ENCODE measurements around the gene HPSE2. TPM values are rescaled to one million over a fixed set of nuclear protein-coding genes. Genes with fewer than 3 reads are reported as not detected.

The HPSE2 gene
- polyA plus RNA-seq, 2 of the 4 experiments (the other 2 are of a cell fraction) = not detected

DNA sequence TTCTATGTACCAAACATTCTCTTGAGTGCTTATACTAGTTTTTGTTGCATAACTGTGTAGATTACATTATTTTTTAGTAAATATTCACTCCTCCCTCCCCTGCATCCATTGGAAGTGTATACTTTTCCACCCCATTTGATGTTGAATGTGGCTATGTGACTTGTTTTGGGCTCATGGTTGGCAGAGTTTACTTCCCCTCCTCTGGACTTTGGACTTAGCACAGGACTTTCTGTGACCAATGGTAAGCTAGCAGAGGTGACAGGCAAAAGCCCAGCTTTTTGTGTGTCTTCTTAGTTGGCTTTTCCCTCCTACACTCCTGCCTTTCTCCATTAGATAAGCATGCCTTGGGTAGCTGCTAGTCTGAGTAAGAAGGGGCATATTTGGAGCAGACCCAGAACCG, 353.9 kb downstream of the HPSE2 start:
- Histone ChIP-seq H3K4me1 (no peaks in the 10 kb centered on the region), H3K27ac (no peak overlapping the region), H3K4me3 (no peak overlapping the region), H3K4me2 (no peak overlapping the region), H3K9me3 (no peaks in the 10 kb centered on the region)
- ChIA-PET CTCF (no interaction called here), POLR2A (no interaction called here)
- TF ChIP-seq CHD2 (IDR thresholded peaks at IDR 0.05; ENCODE audit: low read length, partially characterized antibody) (no peak), HOXA7 (CRISPR knock-in tag; IDR thresholded peaks at IDR 0.05) (no peak), ESRRA (IDR thresholded peaks at IDR 0.05; ENCODE audit: borderline replicate concordance, low read length) (no peak)
- TF ChIP-seq, protein P1, sequence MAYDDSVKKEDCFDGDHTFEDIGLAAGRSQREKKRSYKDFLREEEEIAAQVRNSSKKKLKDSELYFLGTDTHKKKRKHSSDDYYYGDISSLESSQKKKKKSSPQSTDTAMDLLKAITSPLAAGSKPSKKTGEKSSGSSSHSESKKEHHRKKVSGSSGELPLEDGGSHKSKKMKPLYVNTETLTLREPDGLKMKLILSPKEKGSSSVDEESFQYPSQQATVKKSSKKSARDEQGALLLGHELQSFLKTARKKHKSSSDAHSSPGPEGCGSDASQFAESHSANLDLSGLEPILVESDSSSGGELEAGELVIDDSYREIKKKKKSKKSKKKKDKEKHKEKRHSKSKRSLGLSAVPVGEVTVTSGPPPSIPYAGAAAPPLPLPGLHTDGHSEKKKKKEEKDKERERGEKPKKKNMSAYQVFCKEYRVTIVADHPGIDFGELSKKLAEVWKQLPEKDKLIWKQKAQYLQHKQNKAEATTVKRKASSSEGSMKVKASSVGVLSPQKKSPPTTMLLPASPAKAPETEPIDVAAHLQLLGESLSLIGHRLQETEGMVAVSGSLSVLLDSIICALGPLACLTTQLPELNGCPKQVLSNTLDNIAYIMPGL (CRISPR knock-in tag; IDR thresholded peaks at IDR 0.05; ENCODE audit: borderline replicate concordance) = no peak
- TF ChIP-seq, protein P2, sequence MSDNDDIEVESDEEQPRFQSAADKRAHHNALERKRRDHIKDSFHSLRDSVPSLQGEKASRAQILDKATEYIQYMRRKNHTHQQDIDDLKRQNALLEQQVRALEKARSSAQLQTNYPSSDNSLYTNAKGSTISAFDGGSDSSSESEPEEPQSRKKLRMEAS (IDR thresholded peaks at IDR 0.05) = no peak
- 0% methylated on average over 1 of the region's 1 CpG for WGBS (ENCODE audit: missing lambda C conversion rate)
- DNase-seq (ENCODE audit: low read depth in 1 of 2, low spot score in 1 of 2) (no peak), FAIRE-seq (no peak), ATAC-seq (no peak)

GRCh38 chr10:98880971-98881370, 354.7 kb downstream of the HPSE2 start:
- Histone ChIP-seq H3K4me3 (no peak overlapping the region), H3K4me2 (no peak overlapping the region), H3K27ac (no peak overlapping the region), H3K9me3 (no peaks in the 10 kb centered on the region), H3K4me1 (no peaks in the 10 kb centered on the region)
- CTCF ChIA-PET = no interaction called here
- FAIRE-seq = no peak
- DNase-seq (ENCODE audit: low read depth in 1 of 2, low spot score in 1 of 2) = no peak
- POLR2A ChIA-PET = no interaction called here
- TF ChIP-seq EHMT2 (IDR thresholded peaks at IDR 0.05; ENCODE audit: low read depth) = no peak
- TF ChIP-seq CEBPB (IDR thresholded peaks at IDR 0.05) = no peak
- TF ChIP-seq CBX2 (IDR thresholded peaks at IDR 0.05; ENCODE audit: borderline replicate concordance, low read depth) = no peak
- TF ChIP-seq, protein P3, sequence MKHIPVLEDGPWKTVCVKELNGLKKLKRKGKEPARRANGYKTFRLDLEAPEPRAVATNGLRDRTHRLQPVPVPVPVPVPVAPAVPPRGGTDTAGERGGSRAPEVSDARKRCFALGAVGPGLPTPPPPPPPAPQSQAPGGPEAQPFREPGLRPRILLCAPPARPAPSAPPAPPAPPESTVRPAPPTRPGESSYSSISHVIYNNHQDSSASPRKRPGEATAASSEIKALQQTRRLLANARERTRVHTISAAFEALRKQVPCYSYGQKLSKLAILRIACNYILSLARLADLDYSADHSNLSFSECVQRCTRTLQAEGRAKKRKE (CRISPR knock-in tag; IDR thresholded peaks at IDR 0.05; ENCODE audit: low read depth) = no peak
- no peak for TF ChIP-seq HOXA7 (CRISPR knock-in tag; IDR thresholded peaks at IDR 0.05)
- no peak for TF ChIP-seq RFX5 (IDR thresholded peaks at IDR 0.05)
- no peak for TF ChIP-seq POLR2AphosphoS2 (conservative IDR thresholded peaks at IDR 0.05; ENCODE audit: low read length)
- no peak for TF ChIP-seq KDM5A (IDR thresholded peaks at IDR 0.05)
- no peak for TF ChIP-seq JUN (IDR thresholded peaks at IDR 0.05)
- TF ChIP-seq, protein P4, sequence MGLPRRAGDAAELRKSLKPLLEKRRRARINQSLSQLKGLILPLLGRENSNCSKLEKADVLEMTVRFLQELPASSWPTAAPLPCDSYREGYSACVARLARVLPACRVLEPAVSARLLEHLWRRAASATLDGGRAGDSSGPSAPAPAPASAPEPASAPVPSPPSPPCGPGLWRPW (IDR thresholded peaks at IDR 0.05) = no peak
- TF ChIP-seq MAFK (IDR thresholded peaks at IDR 0.05; ENCODE audit: partially characterized antibody) = no peak
- TF ChIP-seq, protein P5, sequence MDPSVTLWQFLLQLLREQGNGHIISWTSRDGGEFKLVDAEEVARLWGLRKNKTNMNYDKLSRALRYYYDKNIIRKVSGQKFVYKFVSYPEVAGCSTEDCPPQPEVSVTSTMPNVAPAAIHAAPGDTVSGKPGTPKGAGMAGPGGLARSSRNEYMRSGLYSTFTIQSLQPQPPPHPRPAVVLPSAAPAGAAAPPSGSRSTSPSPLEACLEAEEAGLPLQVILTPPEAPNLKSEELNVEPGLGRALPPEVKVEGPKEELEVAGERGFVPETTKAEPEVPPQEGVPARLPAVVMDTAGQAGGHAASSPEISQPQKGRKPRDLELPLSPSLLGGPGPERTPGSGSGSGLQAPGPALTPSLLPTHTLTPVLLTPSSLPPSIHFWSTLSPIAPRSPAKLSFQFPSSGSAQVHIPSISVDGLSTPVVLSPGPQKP (IDR thresholded peaks at IDR 0.05; ENCODE audit: low read depth, low read length) = no peak
- TF ChIP-seq EHF (CRISPR knock-in tag; IDR thresholded peaks at IDR 0.05) = no peak
- TF ChIP-seq, protein P1 (CRISPR knock-in tag; IDR thresholded peaks at IDR 0.05; ENCODE audit: borderline replicate concordance) = no peak
- no peak for ATAC-seq
- WGBS (ENCODE audit: missing lambda C conversion rate) = 0% methylated on average over 2 of the region's 2 CpGs

- H3K4me3 ChIP-seq = no peak overlapping the region
- TF ChIP-seq, protein P5 (IDR thresholded peaks at IDR 0.05; ENCODE audit: low read depth, low read length) = no peak
- no peak for TF ChIP-seq CHD2 (IDR thresholded peaks at IDR 0.05; ENCODE audit: low read length, partially characterized antibody)
- TF ChIP-seq JUN (IDR thresholded peaks at IDR 0.05) = no peak
- FAIRE-seq = no peak
- no peak overlapping the region for H3K4me2 ChIP-seq
- H3K27ac ChIP-seq = no peak overlapping the region
- no peaks in the 10 kb centered on the region for H3K9me3 ChIP-seq
- POLR2A ChIA-PET = no interaction called here
- no peak for ATAC-seq
- H3K4me1 ChIP-seq = no peaks in the 10 kb centered on the region
- 1% methylated on average over 2 of the region's 2 CpGs for WGBS (ENCODE audit: missing lambda C conversion rate)
- CTCF ChIA-PET = interaction anchor here (0.9 to 1.2 kb wide), 2 partner anchors 15 to 412 kb away, joined by 3 to 5 read pairs; no protein-coding TSS in a partner anchor
- no peak for DNase-seq (ENCODE audit: low read depth in 1 of 2, low spot score in 1 of 2)
Observed at GRCh38 chr10:98878921-98879320, 356.7 kb downstream of the HPSE2 start.

All from A549 (cell line).